CD14-positive monocyte (primary cell): ENCODE measurements around the gene KRT74. TPM values are rescaled to one million over a fixed set of nuclear protein-coding genes. Genes with fewer than 3 reads are reported as not detected.
A peak's percentile ranks its signal among the peaks of the same experiment; 100 is the strongest.

ENCODE experiments used
- DNase-seq, 3 donors: peaks; one replicate each; pipeline ENCODE4 v3.0.0-alpha.2; 2011 to 2022
- H2AFZ ChIP-seq: 2 replicates; pipeline ENCODE4 v1.6.0; 2012; ENCODE audit warnings: mild to moderate bottlenecking, low read depth, low read length, inconsistent platforms; ENCODE audit not compliant: insufficient read depth, poor library complexity, severe bottlenecking
- H3K27ac ChIP-seq, 2 donors: 1 replicate in 1 of 2; 2 replicates in 1 of 2; pipeline ENCODE4 v1.5.1; 2012 to 2013; ENCODE audit warnings: low read length in 2 of 2, control low read depth in 1 of 2, inconsistent platforms in 1 of 2, low read depth in 1 of 2, mild to moderate bottlenecking in 1 of 2
- H3K27me3 ChIP-seq, 2 donors: one replicate each; pipeline versions ENCODE4 v1.6.0 to v1.6.1; 2011 to 2013; ENCODE audit warnings: low read length in 2 of 2; ENCODE audit not compliant: control insufficient read depth in 2 of 2, insufficient read depth in 2 of 2
- H3K36me3 ChIP-seq, 2 donors: replicated peaks in 1 of 2; 1 replicate in 1 of 2; 2 replicates in 1 of 2; pipeline versions ENCODE4 v1.5.1 to v1.6.1; 2012 to 2013; ENCODE audit warnings: low read length in 2 of 2, control low read depth in 1 of 2, inconsistent platforms in 1 of 2, mild to moderate bottlenecking in 1 of 2; ENCODE audit not compliant: insufficient read depth in 2 of 2, control insufficient read depth in 1 of 2
- H3K4me1 ChIP-seq, 2 donors: 1 replicate in 1 of 2; 2 replicates in 1 of 2; pipeline versions ENCODE4 v1.5.1 to v1.6.1; 2012 to 2013; ENCODE audit warnings: low read length in 2 of 2, control low read depth in 1 of 2, inconsistent platforms in 1 of 2, mild to moderate bottlenecking in 1 of 2, moderate library complexity in 1 of 2; ENCODE audit not compliant: insufficient read depth in 2 of 2, control insufficient read depth in 1 of 2
- H3K4me2 ChIP-seq: replicated peaks from 2 replicates; pipeline ENCODE3; 2012; ENCODE audit warnings: low read length, moderate library complexity, mild to moderate bottlenecking; ENCODE audit not compliant: poor library complexity, severe bottlenecking; ENCODE audit errors: extremely low read depth
- H3K4me3 ChIP-seq, 3 experiments: fragments of 200-600 bp in 1 of 3; sonication (generic) in 1 of 3; replicated peaks in 1 of 3; 1 replicate in 2 of 3; 2 replicates in 1 of 3; pipeline ENCODE4 v1.5.1; 2011 to 2013; ENCODE audit warnings: low read length in 3 of 3, mild to moderate bottlenecking in 3 of 3, control low read depth in 2 of 3, low read depth in 2 of 3, inconsistent platforms in 1 of 3, moderate library complexity in 1 of 3
- H3K79me2 ChIP-seq: 2 replicates; pipeline ENCODE4 v1.6.0; 2012; ENCODE audit warnings: mild to moderate bottlenecking, control low read depth, inconsistent platforms, low read length, moderate library complexity; ENCODE audit not compliant: insufficient read depth
- H3K9ac ChIP-seq: 2 replicates; pipeline ENCODE4 v1.6.0; 2017; ENCODE audit warnings: low read length, mild to moderate bottlenecking; ENCODE audit not compliant: insufficient read depth, poor library complexity, severe bottlenecking
- H3K9me3 ChIP-seq, 2 donors: replicated peaks in 1 of 2; 1 replicate in 1 of 2; 2 replicates in 1 of 2; pipeline versions ENCODE4 v1.5.1 to v1.6.1; 2012 to 2013; ENCODE audit warnings: low read length in 2 of 2, control low read depth in 1 of 2; ENCODE audit not compliant: control insufficient read depth in 1 of 2, insufficient read depth in 1 of 2
- H4K20me1 ChIP-seq: 2 replicates; pipeline ENCODE4 v1.6.0; 2012; ENCODE audit warnings: mild to moderate bottlenecking, low read length, control low read depth, moderate library complexity; ENCODE audit not compliant: insufficient read depth
- H3K27ac Mint-ChIP-seq, 7 donors: one replicate each; pipeline ENCODE4 v1.8.0; 2020; ENCODE audit warnings: mild to moderate bottlenecking in 7 of 7, mixed read lengths in 7 of 7, moderate library complexity in 6 of 7, inconsistent platforms in 2 of 7
- H3K27me3 Mint-ChIP-seq, 3 donors: one replicate each; pipeline ENCODE4 v1.8.0; 2021 to 2022; ENCODE audit warnings: low read depth in 3 of 3, mild to moderate bottlenecking in 3 of 3, mixed read lengths in 3 of 3, moderate library complexity in 3 of 3, inconsistent platforms in 1 of 3
- H3K36me3 Mint-ChIP-seq, 2 donors: one replicate each; pipeline ENCODE4 v1.8.0; 2020; ENCODE audit warnings: mixed read lengths in 2 of 2, inconsistent platforms in 1 of 2, mild to moderate bottlenecking in 1 of 2
- H3K4me1 Mint-ChIP-seq: one replicate; pipeline ENCODE4 v1.8.0; 2020; ENCODE audit warnings: mild to moderate bottlenecking, mixed read lengths
- H3K4me3 Mint-ChIP-seq, 2 donors: one replicate each; pipeline ENCODE4 v1.8.0; 2020; ENCODE audit warnings: mild to moderate bottlenecking in 2 of 2, mixed read lengths in 2 of 2, moderate library complexity in 1 of 2
- H3K9me3 Mint-ChIP-seq, 7 donors: one replicate each; pipeline ENCODE4 v1.8.0; 2020 to 2022; ENCODE audit warnings: mixed read lengths in 7 of 7, mild to moderate bottlenecking in 6 of 7, moderate library complexity in 6 of 7, inconsistent platforms in 2 of 7
- WGBS: methylation state at CpG from one replicate; pipeline ENCODE4 v1.1.5; 2013; ENCODE audit warnings: missing lambda C conversion rate; ENCODE audit not compliant: insufficient coverage; 5-methylcytosine and 5-hydroxymethylcytosine counted together
- intact Hi-C, 2 donors: fragments of 100-400 bp; cut with micrococcal nuclease; formaldehyde crosslinking; loops; one replicate each; pipeline versions ENCODE4 v1.15.0 to v1.15.1; 2023
- polyA plus RNA-seq, 3 donors: library from polyadenylated mRNA; depleted of rRNA in 1 of 3; unstranded in 2 of 3; stranded (reverse) in 1 of 3; fragments of 300-500 nt in 2 of 3; fragments of >200 nt in 1 of 3; fragmentation: Illumina TruSeq in 2 of 3; gene quantifications; 1 replicate in 2 of 3; 2 replicates in 1 of 3; pipeline ENCODE4 v1.2.3, GENCODE V29; 2012 to 2021
- TF ChIP-seq, protein P1 (sequence below): fragments of 200-600 bp; IDR thresholded peaks from one replicate; pipeline ENCODE4 v1.8.0; 2022; ENCODE audit warnings: antibody characterized with exemption, mild to moderate bottlenecking

KRT74 gene
- polyA plus RNA-seq, 3 donors, result not detected

DNA sequence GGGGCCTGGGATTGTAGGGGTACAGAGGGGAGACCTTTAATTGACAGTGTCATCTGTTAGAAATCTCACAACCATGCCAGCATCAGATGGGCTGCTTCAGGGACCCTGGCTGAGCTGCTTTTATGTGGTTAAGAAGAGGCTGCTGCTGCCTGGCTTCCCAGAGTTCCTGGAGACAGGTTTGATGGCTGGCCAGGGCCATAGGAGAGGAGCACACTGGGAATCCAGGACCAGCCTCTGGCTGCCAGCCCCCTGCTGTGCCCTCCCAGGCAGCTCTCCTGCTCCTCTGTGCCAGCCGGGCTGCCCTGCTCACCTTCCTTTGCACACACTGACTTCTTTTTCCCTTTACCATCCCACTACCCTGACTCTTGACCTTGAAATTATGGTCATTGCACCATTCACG, 45.2 kb upstream of the KRT74 start:
- 100% methylated on average over 2 of the region's 2 CpGs for WGBS

DNA sequence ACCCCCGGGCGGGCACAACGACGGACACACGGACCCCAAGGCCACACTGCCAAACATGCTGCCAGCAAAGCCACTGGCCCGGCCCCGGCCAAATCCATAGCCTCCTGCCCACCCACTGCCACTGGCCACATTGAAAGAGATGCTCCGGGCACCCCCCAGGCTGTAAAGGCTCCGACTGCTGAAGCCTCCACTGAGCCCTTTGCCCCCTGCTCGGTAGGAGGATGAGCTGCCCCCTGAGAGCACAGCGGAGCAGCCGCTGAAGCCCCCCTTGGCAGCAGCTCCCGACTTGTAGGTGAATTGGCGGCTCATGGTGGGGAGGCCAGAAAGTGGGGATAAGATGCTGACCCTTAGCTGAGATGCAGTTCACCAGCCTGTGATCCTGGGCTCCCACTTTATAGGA, 44.6 kb upstream of the KRT74 start, which contains the start of gene KRT73:
TSS of gene KRT73 (minus strand) at position 344 of the 400 bp plus-strand sequence. CDS start at position 309, 35 bp downstream.
- Histone ChIP-seq H3K4me2 (no peak within 1 kb of the TSS), H3K4me1 (peaks cover 10% of the 10 kb centered on the region in 2 donors), H2AFZ (no peak within 1 kb of the TSS), H4K20me1 (no peaks in the 10 kb centered on the region), H3K27me3 (no peaks in the 10 kb centered on the region), H3K79me2 (no peaks in the 10 kb centered on the region), H3K9ac (peak within 1 kb of the TSS; percentile 19), H3K9me3 (no peaks in the 10 kb centered on the region), H3K4me3 (no peak within 1 kb of the TSS), H3K27ac (no peak within 1 kb of the TSS), H3K36me3 (no peaks in the 10 kb centered on the region)
- Mint-ChIP-seq H3K27me3 (peaks cover 2 to 4% (median 3%) of the 10 kb centered on the region in 3 donors), H3K36me3 (no peaks in the 10 kb centered on the region), H3K27ac (no peak within 1 kb of the TSS), H3K4me1 (peaks cover 6% of the 10 kb centered on the region), H3K9me3 (peaks cover 0 to 3% (median 0%) of the 10 kb centered on the region in 7 donors), H3K4me3 (no peak within 1 kb of the TSS)
- 97% methylated on average over 12 of the region's 14 CpGs for WGBS
- intact Hi-C loops, result no loop called here
- TF ChIP-seq, protein P1, sequence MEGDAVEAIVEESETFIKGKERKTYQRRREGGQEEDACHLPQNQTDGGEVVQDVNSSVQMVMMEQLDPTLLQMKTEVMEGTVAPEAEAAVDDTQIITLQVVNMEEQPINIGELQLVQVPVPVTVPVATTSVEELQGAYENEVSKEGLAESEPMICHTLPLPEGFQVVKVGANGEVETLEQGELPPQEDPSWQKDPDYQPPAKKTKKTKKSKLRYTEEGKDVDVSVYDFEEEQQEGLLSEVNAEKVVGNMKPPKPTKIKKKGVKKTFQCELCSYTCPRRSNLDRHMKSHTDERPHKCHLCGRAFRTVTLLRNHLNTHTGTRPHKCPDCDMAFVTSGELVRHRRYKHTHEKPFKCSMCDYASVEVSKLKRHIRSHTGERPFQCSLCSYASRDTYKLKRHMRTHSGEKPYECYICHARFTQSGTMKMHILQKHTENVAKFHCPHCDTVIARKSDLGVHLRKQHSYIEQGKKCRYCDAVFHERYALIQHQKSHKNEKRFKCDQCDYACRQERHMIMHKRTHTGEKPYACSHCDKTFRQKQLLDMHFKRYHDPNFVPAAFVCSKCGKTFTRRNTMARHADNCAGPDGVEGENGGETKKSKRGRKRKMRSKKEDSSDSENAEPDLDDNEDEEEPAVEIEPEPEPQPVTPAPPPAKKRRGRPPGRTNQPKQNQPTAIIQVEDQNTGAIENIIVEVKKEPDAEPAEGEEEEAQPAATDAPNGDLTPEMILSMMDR, result no peak
- no peak for DNase-seq

More for the DNA sequence above, 45.2 kb upstream of the KRT74 start:
- Histone ChIP-seq H3K27ac (no peak overlapping the region), H3K79me2 (no peaks in the 10 kb centered on the region), H3K9me3 (no peaks in the 10 kb centered on the region), H4K20me1 (no peaks in the 10 kb centered on the region), H3K4me3 (no peak overlapping the region), H3K36me3 (no peaks in the 10 kb centered on the region), H2AFZ (no peak overlapping the region), H3K4me1 (peaks cover 10% of the 10 kb centered on the region in 2 donors), H3K4me2 (no peak overlapping the region), H3K9ac (no peak overlapping the region), H3K27me3 (no peaks in the 10 kb centered on the region)
- Mint-ChIP-seq H3K4me3 (no peak overlapping the region), H3K9me3 (peaks cover 0 to 3% (median 0%) of the 10 kb centered on the region in 7 donors), H3K27me3 (peaks cover 2 to 4% (median 3%) of the 10 kb centered on the region in 3 donors), H3K4me1 (peaks cover 6% of the 10 kb centered on the region), H3K36me3 (no peaks in the 10 kb centered on the region), H3K27ac (no peak overlapping the region)
- TF ChIP-seq, protein P1, result no peak
- intact Hi-C loops, result no loop called here
- DNase-seq, result no peak
